HG03558 (cell line): ENCODE data around the gene STK24.

Source experiments
- ATAC-seq: cut with Tn5 transposase; IDR thresholded peaks from one replicate; pipeline ENCODE4 v1.9.1; 2021; ENCODE audit warnings: moderate number of reproducible peaks; ENCODE audit not compliant: unreplicated experiment; ENCODE audit errors: extremely low read depth

The STK24 gene

GRCh38 chr13:98398581-98398980, 178.3 kb downstream of the STK24 start:
- no peak for ATAC-seq

- ATAC-seq, result no peak
These were observed 179.0 kb downstream of the STK24 start for GRCh38 chr13:98397861-98398260.

GRCh38 chr13:98397221-98397620, 179.7 kb downstream of the STK24 start:
- no peak for ATAC-seq

- ATAC-seq, result no peak
These were observed 180.7 kb downstream of the STK24 start for GRCh38 chr13:98396071-98396710.
